Stimulated activated memory B cell treated with anti-CD40 and anti-IgM and Interleukin-4, amounts not matched to agents 10 μg/mL and 1 μg/mL and 100 μg/mL, for 72 hours (primary cell): ENCODE data around the gene SLC45A1.

ENCODE experiments used
- ATAC-seq: fragments of 150-1000 bp; cut with Tn5 transposase; 2 replicates; pipeline ENCODE4 v1.10.0; 2021
- H3K27ac Mint-ChIP-seq: one replicate; pipeline ENCODE4 v1.8.0; 2022; ENCODE audit warnings: mild to moderate bottlenecking, mixed read lengths
- H3K27me3 Mint-ChIP-seq: one replicate; pipeline ENCODE4 v1.8.0; 2022; ENCODE audit warnings: mixed read lengths
- H3K36me3 Mint-ChIP-seq: one replicate; pipeline ENCODE4 v1.8.0; 2022; ENCODE audit warnings: mixed read lengths
- H3K4me1 Mint-ChIP-seq: one replicate; pipeline ENCODE4 v1.8.0; 2022; ENCODE audit warnings: mixed read lengths
- H3K4me3 Mint-ChIP-seq: one replicate; pipeline ENCODE4 v1.8.0; 2022; ENCODE audit warnings: mild to moderate bottlenecking, moderate library complexity, mixed read lengths
- H3K9me3 Mint-ChIP-seq: one replicate; pipeline ENCODE4 v1.8.0; 2022; ENCODE audit warnings: mixed read lengths

SLC45A1 gene

GRCh38 chr1:8323706-8324105, 5.8 kb downstream of the SLC45A1 start:
- Mint-ChIP-seq H3K36me3 (no peaks in the 10 kb centered on the region), H3K27me3 (peaks cover 3% of the 10 kb centered on the region), H3K4me3 (no peak overlapping the region), H3K4me1 (peaks cover 2% of the 10 kb centered on the region), H3K27ac (no peak overlapping the region), H3K9me3 (peaks cover 5% of the 10 kb centered on the region)
- peak; percentile 51 for ATAC-seq

- Mint-ChIP-seq H3K4me1 (no peaks in the 10 kb centered on the region), H3K27ac (no peak overlapping the region), H3K4me3 (no peak overlapping the region), H3K9me3 (peaks cover 5% of the 10 kb centered on the region), H3K36me3 (no peaks in the 10 kb centered on the region), H3K27me3 (no peaks in the 10 kb centered on the region)
- peak; percentile 22 for ATAC-seq
These were observed 6.4 kb downstream of the SLC45A1 start for GRCh38 chr1:8324176-8324810.

- Mint-ChIP-seq H3K9me3 (peaks cover 5% of the 10 kb centered on the region), H3K27ac (no peak overlapping the region), H3K27me3 (no peaks in the 10 kb centered on the region), H3K4me1 (no peaks in the 10 kb centered on the region), H3K36me3 (no peaks in the 10 kb centered on the region), H3K4me3 (no peak overlapping the region)
- ATAC-seq: no peak
These were observed 7.9 kb downstream of the SLC45A1 start for GRCh38 chr1:8325771-8326170.

GRCh38 chr1:8326265-8326664, 8.4 kb downstream of the SLC45A1 start:
- Mint-ChIP-seq H3K36me3 (no peaks in the 10 kb centered on the region), H3K4me3 (no peak overlapping the region), H3K4me1 (no peaks in the 10 kb centered on the region), H3K9me3 (peaks cover 5% of the 10 kb centered on the region), H3K27me3 (no peaks in the 10 kb centered on the region), H3K27ac (no peak overlapping the region)
- ATAC-seq: no peak

- Mint-ChIP-seq H3K4me1 (no peaks in the 10 kb centered on the region), H3K9me3 (no peaks in the 10 kb centered on the region), H3K27ac (no peak overlapping the region), H3K4me3 (no peak overlapping the region), H3K27me3 (no peaks in the 10 kb centered on the region), H3K36me3 (no peaks in the 10 kb centered on the region)
- no peak for ATAC-seq
These were observed 10.4 kb downstream of the SLC45A1 start for GRCh38 chr1:8328271-8328670.

- H3K9me3 Mint-ChIP-seq: no peaks in the 10 kb centered on the region
- no peaks in the 10 kb centered on the region for H3K27me3 Mint-ChIP-seq
- H3K4me1 Mint-ChIP-seq: no peaks in the 10 kb centered on the region
- no peak overlapping the region for H3K4me3 Mint-ChIP-seq
- peak; percentile 28 for ATAC-seq
- no peak overlapping the region for H3K27ac Mint-ChIP-seq
- H3K36me3 Mint-ChIP-seq: no peaks in the 10 kb centered on the region
These were observed 11.5 kb downstream of the SLC45A1 start for GRCh38 chr1:8329439-8329838.

- ATAC-seq: peak; percentile 4
- Mint-ChIP-seq H3K9me3 (no peaks in the 10 kb centered on the region), H3K27ac (no peak overlapping the region)
These were observed 11.9 kb downstream of the SLC45A1 start for GRCh38 chr1:8329858-8330257.

GRCh38 chr1:8330271-8331125, 12.6 kb downstream of the SLC45A1 start:
- Mint-ChIP-seq H3K27ac (no peak overlapping the region), H3K9me3 (no peaks in the 10 kb centered on the region), H3K4me3 (no peak overlapping the region), H3K36me3 (no peaks in the 10 kb centered on the region), H3K4me1 (no peaks in the 10 kb centered on the region), H3K27me3 (no peaks in the 10 kb centered on the region)
- ATAC-seq: peak; percentile 13

More at GRCh38 chr1:8329858-8330257, 11.9 kb downstream of the SLC45A1 start:
- Mint-ChIP-seq H3K27me3 (no peaks in the 10 kb centered on the region), H3K36me3 (no peaks in the 10 kb centered on the region), H3K4me3 (no peak overlapping the region), H3K4me1 (no peaks in the 10 kb centered on the region)

- no peak for ATAC-seq
- peaks cover 3% of the 10 kb centered on the region for H3K9me3 Mint-ChIP-seq
- no peak overlapping the region for H3K27ac Mint-ChIP-seq
- H3K36me3 Mint-ChIP-seq: no peaks in the 10 kb centered on the region
- H3K27me3 Mint-ChIP-seq: no peaks in the 10 kb centered on the region
- no peak overlapping the region for H3K4me3 Mint-ChIP-seq
- no peaks in the 10 kb centered on the region for H3K4me1 Mint-ChIP-seq
These were observed 14.9 kb downstream of the SLC45A1 start for GRCh38 chr1:8332806-8333205.

- H3K36me3 Mint-ChIP-seq: no peaks in the 10 kb centered on the region
- no peaks in the 10 kb centered on the region for H3K27me3 Mint-ChIP-seq
- H3K4me1 Mint-ChIP-seq: no peaks in the 10 kb centered on the region
- no peak overlapping the region for H3K4me3 Mint-ChIP-seq
- no peak overlapping the region for H3K27ac Mint-ChIP-seq
- no peak for ATAC-seq
- peaks cover 3% of the 10 kb centered on the region for H3K9me3 Mint-ChIP-seq
These were observed 15.5 kb downstream of the SLC45A1 start for GRCh38 chr1:8333246-8333987.

GRCh38 chr1:8334106-8334851, 16.4 kb downstream of the SLC45A1 start:
- ATAC-seq: no peak
- H3K4me1 Mint-ChIP-seq: no peaks in the 10 kb centered on the region
- H3K27me3 Mint-ChIP-seq: no peaks in the 10 kb centered on the region
- no peaks in the 10 kb centered on the region for H3K36me3 Mint-ChIP-seq
- H3K4me3 Mint-ChIP-seq: no peak overlapping the region
- H3K27ac Mint-ChIP-seq: no peak overlapping the region
- H3K9me3 Mint-ChIP-seq: peaks cover 3% of the 10 kb centered on the region

GRCh38 chr1:8335246-8335645, 17.3 kb downstream of the SLC45A1 start:
- Mint-ChIP-seq H3K9me3 (peaks cover 3% of the 10 kb centered on the region), H3K4me1 (no peaks in the 10 kb centered on the region), H3K36me3 (no peaks in the 10 kb centered on the region), H3K27ac (no peak overlapping the region), H3K27me3 (no peaks in the 10 kb centered on the region), H3K4me3 (no peak overlapping the region)
- no peak for ATAC-seq

- Mint-ChIP-seq H3K4me1 (no peaks in the 10 kb centered on the region), H3K27me3 (no peaks in the 10 kb centered on the region), H3K27ac (no peak overlapping the region), H3K9me3 (peaks cover 3% of the 10 kb centered on the region), H3K4me3 (no peak overlapping the region), H3K36me3 (no peaks in the 10 kb centered on the region)
- peak; percentile 28 for ATAC-seq
These were observed 20.0 kb downstream of the SLC45A1 start for GRCh38 chr1:8337776-8338525.

GRCh38 chr1:8338526-8339202, 20.8 kb downstream of the SLC45A1 start:
- no peaks in the 10 kb centered on the region for H3K27me3 Mint-ChIP-seq
- peaks cover 3% of the 10 kb centered on the region for H3K9me3 Mint-ChIP-seq
- no peak overlapping the region for H3K27ac Mint-ChIP-seq
- no peak overlapping the region for H3K4me3 Mint-ChIP-seq
- no peaks in the 10 kb centered on the region for H3K4me1 Mint-ChIP-seq
- no peak for ATAC-seq
- no peaks in the 10 kb centered on the region for H3K36me3 Mint-ChIP-seq
